HG03108 (cell line): Measurements from ENCODE around the gene DMP1.

Experiments used
- ATAC-seq: cut with Tn5 transposase; IDR thresholded peaks from one replicate; pipeline ENCODE4 v1.9.1; 2021; ENCODE audit warnings: moderate library complexity; ENCODE audit not compliant: unreplicated experiment

Gene DMP1

GRCh38 chr4:87649980-87650379, at the start of gene DMP1:
Gene DMP1, plus strand, starts transcription at chr4:87650280. Its CDS starts 6,213 bp downstream, at chr4:87656493.
- no peak for ATAC-seq

DNA sequence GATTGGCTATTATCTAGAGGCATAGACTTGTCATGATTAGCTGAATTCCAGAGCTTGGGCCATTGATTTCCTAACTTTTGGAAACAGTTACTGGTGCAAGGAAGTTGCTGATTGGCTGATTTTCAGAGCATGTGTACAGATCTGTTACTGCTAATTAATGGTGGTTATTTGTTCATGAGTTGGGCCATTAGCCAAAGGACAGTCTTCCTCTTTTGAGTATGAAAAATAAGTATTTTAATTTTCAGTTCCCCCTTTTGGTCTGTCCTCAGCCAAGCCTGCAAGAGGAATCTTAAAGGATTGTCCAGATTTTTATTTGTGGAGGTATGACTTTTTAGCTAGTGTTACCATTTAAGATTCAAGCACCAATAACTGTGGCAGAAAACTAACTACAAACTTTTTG, 48.7 kb upstream of the DMP1 start:
- ATAC-seq, result no peak

DNA sequence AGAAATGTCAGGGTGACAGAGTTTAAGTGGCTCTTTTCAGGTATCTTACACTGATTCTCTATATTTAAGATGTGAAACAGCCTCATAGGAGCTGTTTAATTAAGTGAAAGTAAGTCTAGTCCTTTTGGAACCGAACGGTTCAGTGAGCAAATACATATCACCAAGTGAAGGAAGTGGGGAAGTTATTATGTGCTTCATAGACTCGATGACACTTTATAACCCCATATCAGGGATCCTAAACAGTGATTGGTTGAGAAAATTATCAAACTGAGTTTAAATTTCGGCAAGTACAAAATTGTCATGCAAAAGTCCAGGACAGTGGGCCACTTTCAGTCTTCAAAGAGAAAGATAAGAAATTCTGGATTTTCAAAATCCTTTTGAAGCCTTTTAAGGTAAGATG, 41.9 kb upstream of the DMP1 start, which contains the start of gene DSPP:
Gene DSPP, plus strand, starts transcription at position 301 of the 400 bp plus-strand sequence. CDS start 2,380 bp downstream, outside the sequence.
- ATAC-seq, result no peak

DNA sequence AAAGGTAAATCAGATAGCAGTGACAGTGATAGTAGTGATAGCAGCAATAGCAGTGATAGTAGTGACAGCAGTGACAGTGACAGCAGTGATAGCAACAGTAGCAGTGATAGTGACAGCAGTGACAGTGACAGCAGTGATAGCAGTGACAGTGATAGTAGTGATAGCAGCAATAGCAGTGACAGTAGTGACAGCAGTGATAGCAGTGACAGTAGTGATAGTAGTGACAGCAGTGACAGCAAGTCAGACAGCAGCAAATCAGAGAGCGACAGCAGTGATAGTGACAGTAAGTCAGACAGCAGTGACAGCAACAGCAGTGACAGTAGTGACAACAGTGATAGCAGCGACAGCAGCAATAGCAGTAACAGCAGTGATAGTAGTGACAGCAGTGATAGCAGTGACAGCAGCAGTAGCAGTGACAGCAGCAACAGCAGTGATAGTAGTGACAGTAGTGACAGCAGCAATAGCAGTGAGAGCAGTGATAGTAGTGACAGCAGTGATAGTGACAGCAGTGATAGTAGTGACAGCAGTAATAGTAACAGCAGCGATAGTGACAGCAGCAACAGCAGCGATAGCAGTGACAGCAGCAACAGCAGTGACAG, 35.7 kb upstream of the DMP1 start:
- no peak for ATAC-seq

GRCh38 chr4:87616268-87616667, 33.8 kb upstream of the DMP1 start:
- no peak for ATAC-seq

DNA sequence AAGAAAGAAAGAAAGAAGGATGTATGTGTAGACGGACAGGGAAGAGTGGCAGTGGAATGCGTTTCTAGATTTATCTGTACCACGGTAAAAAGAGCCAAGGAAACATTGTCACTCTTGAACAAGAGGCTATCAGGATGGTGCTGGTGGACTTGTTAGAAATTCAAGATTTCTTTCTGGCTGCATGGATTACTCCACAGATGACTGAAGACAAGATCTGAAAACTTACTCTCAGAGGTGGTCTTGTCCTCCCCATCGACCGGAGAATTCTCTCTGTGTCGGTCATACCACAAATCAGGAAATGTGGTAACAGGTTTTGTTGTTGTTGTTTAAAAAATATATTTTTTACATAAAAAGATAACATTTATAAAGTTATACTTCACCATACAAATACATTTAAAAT, 30.0 kb upstream of the DMP1 start:
- no peak for ATAC-seq

DNA sequence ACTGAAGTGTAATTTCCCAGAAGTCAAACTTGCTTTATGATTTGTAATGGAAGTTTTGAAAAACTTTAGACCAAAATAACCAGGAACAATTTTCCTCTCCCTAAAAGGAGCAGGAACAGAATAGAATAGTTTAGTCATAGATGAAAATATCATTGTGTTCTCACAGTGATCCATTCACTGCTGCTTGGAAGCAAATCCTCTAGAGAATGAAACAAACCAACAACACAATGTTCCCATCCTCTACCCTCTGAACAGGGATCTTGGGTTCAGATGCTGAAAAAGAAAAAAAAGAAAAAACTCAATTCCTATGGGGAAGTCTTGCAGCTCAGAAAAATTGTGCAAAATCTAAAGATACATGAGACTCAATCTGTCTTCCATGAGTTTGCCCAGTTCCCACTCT, 29.6 kb upstream of the DMP1 start:
- no peak for ATAC-seq

DNA sequence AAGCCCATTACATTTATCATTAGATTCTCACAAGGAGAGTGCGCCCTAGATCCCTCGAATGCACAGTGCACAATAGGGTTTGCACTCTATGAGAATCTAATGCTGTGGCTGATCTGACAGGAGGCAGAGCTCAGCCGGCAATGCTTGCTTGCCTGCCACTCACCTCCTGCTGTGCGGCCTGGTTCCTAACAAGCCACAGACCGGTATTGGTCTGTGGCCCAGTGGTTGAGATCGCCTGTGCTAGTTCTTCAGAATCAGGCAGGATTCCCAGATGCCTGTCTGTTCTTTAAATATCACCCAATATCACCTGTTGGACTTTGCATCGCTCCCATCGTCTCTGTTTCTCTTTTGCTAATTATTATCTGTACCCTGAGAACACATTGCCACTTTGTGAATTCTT, 27.8 kb upstream of the DMP1 start:
- no peak for ATAC-seq

- no peak for ATAC-seq
Observed at GRCh38 chr4:87624698-87625097, 25.4 kb upstream of the DMP1 start.

DNA sequence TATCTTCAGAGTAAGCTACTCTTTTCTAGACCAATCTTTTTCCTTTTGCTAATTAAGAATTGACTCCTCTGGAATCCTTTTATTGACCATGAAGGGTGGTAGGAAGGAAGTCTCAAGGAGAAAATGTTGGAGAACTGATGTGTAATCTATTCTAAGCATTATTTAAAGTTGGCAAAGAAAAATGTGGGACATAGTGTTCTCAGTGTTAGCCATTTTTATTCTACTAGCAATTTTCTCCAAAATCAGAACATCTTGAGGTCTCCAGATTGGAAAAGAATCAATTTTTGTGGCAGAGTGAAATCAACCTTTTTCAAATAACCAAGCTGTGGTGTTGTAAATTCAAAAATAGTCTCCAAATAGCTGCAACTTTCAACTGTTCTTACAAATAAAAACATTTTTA, 18.4 kb upstream of the DMP1 start:
- ATAC-seq, result no peak

- no peak for ATAC-seq
Observed at GRCh38 chr4:87632469-87632868, 17.6 kb upstream of the DMP1 start.

- ATAC-seq, result no peak
Observed at GRCh38 chr4:87633243-87633642, 16.8 kb upstream of the DMP1 start.

DNA sequence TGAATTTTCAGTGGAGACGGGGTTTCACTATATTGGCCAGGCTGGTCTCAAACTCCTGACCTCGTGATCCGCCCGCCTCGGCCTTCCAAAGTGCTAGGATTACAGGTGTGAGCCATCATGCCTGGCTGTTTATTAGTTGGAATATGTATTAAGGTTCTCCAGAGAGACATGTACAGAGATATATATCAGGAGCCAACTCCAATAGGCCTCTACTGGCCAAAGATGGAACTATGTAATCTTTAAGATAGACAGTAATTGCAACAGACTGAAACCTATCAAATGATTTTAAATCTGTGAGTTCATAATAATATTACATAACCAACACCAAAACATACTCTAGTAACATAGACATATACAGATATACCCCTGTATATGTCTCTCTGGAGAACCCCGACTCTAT, 5.8 kb upstream of the DMP1 start:
- no peak for ATAC-seq

GRCh38 chr4:87650938-87651337, 858 bp downstream of the DMP1 start:
- ATAC-seq, result no peak

- ATAC-seq, result no peak
Observed at GRCh38 chr4:87651941-87652340, 1.9 kb downstream of the DMP1 start.

GRCh38 chr4:87654487-87655044, 4.5 kb downstream of the DMP1 start:
- ATAC-seq, result no peak

DNA sequence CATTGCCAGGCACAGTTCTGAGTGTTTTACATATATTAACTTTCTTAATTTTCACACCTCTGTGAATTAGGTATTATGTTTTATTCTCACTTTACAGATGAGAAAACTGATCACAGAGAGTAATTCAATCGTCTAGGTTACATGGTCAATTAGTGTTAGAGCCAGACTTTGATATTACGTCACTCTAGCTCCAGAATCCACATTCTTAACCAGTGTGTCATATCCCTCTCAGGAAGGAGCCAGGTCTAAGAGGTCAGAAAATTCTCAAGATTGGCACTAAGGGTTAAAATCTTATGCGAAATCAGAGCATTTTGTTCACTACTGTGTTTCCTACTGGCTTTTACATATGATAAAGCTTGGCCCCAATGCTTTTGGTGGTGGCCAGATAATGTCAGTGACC, 7.4 kb downstream of the DMP1 start:
- no peak for ATAC-seq

DNA sequence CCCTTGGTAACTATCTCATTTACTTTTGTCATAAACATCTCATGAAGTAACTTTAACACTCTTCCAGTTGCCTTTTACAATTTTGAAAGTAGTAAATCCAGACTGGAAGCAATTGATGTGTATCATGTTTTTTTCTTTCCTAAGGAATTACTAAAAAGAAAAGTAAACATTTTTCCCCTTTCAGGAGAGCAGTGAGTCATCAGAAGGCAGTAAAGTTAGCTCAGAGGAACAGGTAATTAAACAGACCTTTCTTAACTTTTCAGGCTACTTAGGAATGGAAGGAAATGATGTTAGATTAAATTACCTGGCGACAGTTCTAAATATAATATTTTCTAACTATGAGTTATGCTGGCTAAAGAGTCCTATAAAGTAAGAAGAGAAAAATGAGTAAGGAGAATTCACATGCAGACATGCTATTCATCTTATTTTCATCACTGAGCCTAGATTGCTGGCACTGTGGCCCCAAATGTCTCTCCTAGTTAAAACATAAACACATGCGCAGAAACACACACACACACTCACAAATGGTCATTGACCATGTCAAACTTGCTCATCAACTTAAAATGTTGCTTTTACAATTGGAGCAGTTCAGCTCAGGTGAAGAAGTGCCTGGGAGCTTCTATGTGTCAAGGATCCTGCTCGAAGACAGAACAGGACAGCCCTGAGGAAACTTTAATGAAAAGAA, 9.3 kb downstream of the DMP1 start:
- ATAC-seq, result no peak

- ATAC-seq, result no peak
Observed at GRCh38 chr4:87662871-87663270, 12.8 kb downstream of the DMP1 start.

GRCh38 chr4:87669373-87669772, 19.3 kb downstream of the DMP1 start:
- no peak for ATAC-seq

GRCh38 chr4:87677731-87678130, 27.7 kb downstream of the DMP1 start:
- peak; percentile 62 for ATAC-seq

- ATAC-seq, result no peak
Observed at GRCh38 chr4:87679449-87680169, 29.5 kb downstream of the DMP1 start.
